GM10248 (cell line): ENCODE results near the gene RNGTT.
A peak's percentile ranks its signal among the peaks of the same experiment; 100 is the strongest.

ENCODE experiments used
- CTCF ChIA-PET: fragments of 300-600 bp; sonication (Branson Sonifier 250); formaldehyde crosslinking; extraction: SDS; loops from one replicate; lab custom pipeline; 2021; ENCODE audit warnings: antibody characterized with exemption; lab: Yijun Ruan, JAX
- POLR2A ChIA-PET: fragments of 350-650 bp; sonication (Branson Sonifier 250); formaldehyde crosslinking; extraction: SDS; loops from one replicate; lab custom pipeline; 2020; ENCODE audit warnings: antibody characterized with exemption; lab: Yijun Ruan, JAX
- DNase-seq: peaks from one replicate; pipeline ENCODE4 v3.0.0; 2012; ENCODE audit errors: extremely low spot score
- CTCF ChIP-seq: IDR thresholded peaks from 2 replicates; pipeline ENCODE4 v1.5.1; 2012; ENCODE audit warnings: mild to moderate bottlenecking, low read depth; ENCODE audit errors: extremely low read depth, missing control alignments, control extremely low read depth

The RNGTT gene

GRCh38 chr6:88761237-88762031, 202.0 kb downstream of the RNGTT start:
- ChIA-PET CTCF (interaction anchor here (0.6 to 1.4 kb wide), 10 partner anchors 8 to 268 kb away, joined by 3 to 7 read pairs (median 4); no protein-coding TSS in a partner anchor), POLR2A (no interaction called here)
- peak; percentile 44 for DNase-seq
- TF ChIP-seq CTCF, result peak; percentile 17

GRCh38 chr6:88760091-88760490, 203.3 kb downstream of the RNGTT start:
- ChIA-PET CTCF (interaction anchor here (0.7 to 1.3 kb wide), 5 partner anchors 10 to 62 kb away, joined by 3 to 4 read pairs (median 3); no protein-coding TSS in a partner anchor), POLR2A (interaction anchor here (0.7 kb wide), 1 partner anchor 62 kb away, joined by 4 read pairs; no protein-coding TSS in a partner anchor)
- no peak for TF ChIP-seq CTCF
- DNase-seq, result no peak

- ChIA-PET POLR2A (no interaction called here), CTCF (interaction anchor here (0.8 to 1.6 kb wide), 2 partner anchors 28 to 30 kb away, joined by 3 to 5 read pairs; no protein-coding TSS in a partner anchor)
- no peak for DNase-seq
- TF ChIP-seq CTCF, result no peak
Observed at GRCh38 chr6:88750936-88751335, 212.5 kb downstream of the RNGTT start.

- CTCF ChIA-PET, result interaction anchor here (1.0 to 1.7 kb wide), 2 partner anchors 31 to 51 kb away, joined by 3 to 4 read pairs; no protein-coding TSS in a partner anchor
- TF ChIP-seq CTCF, result no peak
- DNase-seq, result no peak
- POLR2A ChIA-PET, result no interaction called here
Observed at GRCh38 chr6:88749849-88750248, 213.6 kb downstream of the RNGTT start.

GRCh38 chr6:88748141-88748540, 215.3 kb downstream of the RNGTT start:
- no peak for DNase-seq
- ChIA-PET CTCF (interaction anchor here (1.2 to 1.7 kb wide), 4 partner anchors 9 to 17 kb away, joined by 4 to 5 read pairs (median 4); no protein-coding TSS in a partner anchor), POLR2A (no interaction called here)
- TF ChIP-seq CTCF, result no peak

GRCh38 chr6:88741939-88742338, 221.5 kb downstream of the RNGTT start:
- ChIA-PET CTCF (interaction anchor here (0.6 to 1.3 kb wide), 3 partner anchors 12 to 39 kb away, joined by 3 to 4 read pairs (median 3); no protein-coding TSS in a partner anchor), POLR2A (no interaction called here)
- DNase-seq, result no peak
- no peak for TF ChIP-seq CTCF
